ENCODE results near the gene ITGB8. TPM values are rescaled to one million over a fixed set of nuclear protein-coding genes. Genes with fewer than 3 reads are reported as not detected.
A peak's percentile ranks its signal among the peaks of the same experiment; 100 is the strongest.
"Not testable (repeated sequence)": the region's sequence is repeated elsewhere in the genome, so short reads cannot be mapped to it uniquely, and the experiment has no call there.

ITGB8 gene
- polyA plus RNA-seq, 1 donor from 2014 or later: not detected

DNA sequence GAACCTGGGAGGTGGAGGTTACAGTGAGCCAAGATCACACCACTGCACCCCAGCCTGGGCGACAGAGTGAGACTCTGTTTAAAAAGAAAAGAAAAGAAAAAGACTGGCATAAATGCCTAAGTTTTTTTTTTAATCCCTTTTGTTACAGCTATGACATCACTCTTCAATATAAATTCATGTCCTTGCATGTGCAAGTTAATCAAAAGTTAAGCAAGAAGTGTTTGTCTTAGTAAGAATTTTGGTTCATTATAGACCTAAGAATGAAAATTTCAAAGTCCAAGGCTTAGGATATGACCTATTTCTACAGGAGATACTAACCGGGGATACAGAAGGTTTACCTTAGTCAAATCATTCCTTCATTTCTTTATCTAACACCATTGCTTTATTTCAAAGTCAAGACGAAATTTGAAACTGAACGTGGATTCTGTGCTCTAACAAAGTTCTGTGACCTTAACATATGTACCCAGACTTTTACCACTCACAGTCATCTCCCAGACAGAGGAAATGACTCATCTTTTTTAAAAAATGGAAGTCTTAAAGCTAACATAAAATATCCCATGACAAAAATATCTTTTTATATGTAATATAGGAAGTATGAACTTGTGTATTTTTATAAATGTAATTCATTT, 29.3 kb upstream of the ITGB8 start:
- Mint-ChIP-seq H3K27me3 (no peaks in the 10 kb centered on the region), H3K9me3 (no peaks in the 10 kb centered on the region), H3K4me1 (peaks cover 18 to 20% (median 19%) of the 10 kb centered on the region in 3 donors), H3K4me3 (no peak overlapping the region), H3K36me3 (no peaks in the 10 kb centered on the region), H3K27ac (no peak overlapping the region)

DNA sequence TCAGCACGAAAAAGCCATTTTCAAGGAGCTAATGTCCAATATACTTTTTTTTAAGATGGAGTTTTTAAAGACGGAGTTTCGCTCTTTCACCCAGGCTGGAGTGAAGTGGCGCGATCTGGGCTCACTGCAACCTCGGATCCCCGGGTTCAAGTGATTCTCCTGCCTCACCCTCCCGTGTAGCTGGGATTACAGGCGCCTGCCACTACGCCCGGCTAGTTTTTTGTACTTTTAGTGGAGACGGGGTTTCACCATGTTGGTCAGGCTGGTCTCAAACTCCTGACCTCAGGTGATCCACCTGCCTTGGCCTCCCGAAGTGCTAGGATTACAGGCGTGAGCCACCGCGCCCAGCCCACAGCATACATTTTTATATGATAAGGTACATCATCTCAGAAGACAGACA, 28.4 kb upstream of the ITGB8 start:
- not testable (repeated sequence) for H3K27ac Mint-ChIP-seq, H3K27me3 Mint-ChIP-seq, H3K9me3 Mint-ChIP-seq, H3K36me3 Mint-ChIP-seq, H3K4me3 Mint-ChIP-seq
- peaks cover 23 to 28% (median 24%) of the 10 kb centered on the region in 3 donors for H3K4me1 Mint-ChIP-seq

DNA sequence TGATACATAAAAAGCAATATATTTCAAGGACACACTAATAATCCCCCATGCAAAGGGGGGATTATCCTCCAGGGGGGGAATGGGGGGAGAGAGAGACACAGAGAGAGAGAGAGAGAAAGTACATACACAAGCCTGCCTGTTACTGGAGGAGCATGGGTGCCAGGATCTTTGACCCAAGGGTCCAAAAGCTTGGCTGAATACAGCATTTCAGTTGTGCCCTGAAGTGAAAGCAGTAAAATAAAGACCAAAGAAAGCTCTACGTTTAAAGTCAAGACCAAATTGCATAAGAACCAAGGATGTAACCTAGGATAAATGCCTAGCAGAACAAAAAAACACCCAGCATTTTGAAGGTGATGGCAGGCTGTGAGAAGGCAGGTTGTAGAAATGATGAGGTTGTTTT, 27.8 kb upstream of the ITGB8 start:
- Mint-ChIP-seq H3K27ac (no peak overlapping the region), H3K27me3 (no peaks in the 10 kb centered on the region), H3K36me3 (no peaks in the 10 kb centered on the region), H3K9me3 (no peaks in the 10 kb centered on the region), H3K4me3 (no peak overlapping the region), H3K4me1 (peaks cover 24 to 29% (median 26%) of the 10 kb centered on the region in 3 donors)

DNA sequence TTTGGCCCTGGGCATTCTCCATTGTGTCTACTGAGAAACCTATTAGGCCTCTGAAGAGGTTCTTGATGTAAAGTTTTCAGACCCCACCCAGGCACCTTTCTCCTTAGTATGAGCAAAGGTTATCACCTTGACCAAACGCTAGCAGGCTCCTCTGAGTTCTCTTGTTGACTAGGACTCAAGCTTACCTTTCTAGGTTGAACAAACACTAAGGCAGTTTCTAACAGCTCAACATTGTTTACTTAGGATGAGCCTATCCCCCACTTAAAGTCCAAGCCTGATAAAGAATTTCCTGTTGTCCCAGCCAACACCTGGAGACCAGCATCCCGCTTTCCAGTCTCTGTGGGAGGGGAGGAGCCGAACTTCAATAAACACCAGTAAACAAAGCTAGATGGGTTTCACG, 26.3 kb upstream of the ITGB8 start:
- no peaks in the 10 kb centered on the region for H3K9me3 Mint-ChIP-seq
- H3K36me3 Mint-ChIP-seq: no peaks in the 10 kb centered on the region
- H3K4me1 Mint-ChIP-seq: peaks cover 24 to 29% (median 26%) of the 10 kb centered on the region in 3 donors
- H3K4me3 Mint-ChIP-seq: no peak overlapping the region
- no peak overlapping the region for H3K27ac Mint-ChIP-seq
- H3K27me3 Mint-ChIP-seq: no peaks in the 10 kb centered on the region

DNA sequence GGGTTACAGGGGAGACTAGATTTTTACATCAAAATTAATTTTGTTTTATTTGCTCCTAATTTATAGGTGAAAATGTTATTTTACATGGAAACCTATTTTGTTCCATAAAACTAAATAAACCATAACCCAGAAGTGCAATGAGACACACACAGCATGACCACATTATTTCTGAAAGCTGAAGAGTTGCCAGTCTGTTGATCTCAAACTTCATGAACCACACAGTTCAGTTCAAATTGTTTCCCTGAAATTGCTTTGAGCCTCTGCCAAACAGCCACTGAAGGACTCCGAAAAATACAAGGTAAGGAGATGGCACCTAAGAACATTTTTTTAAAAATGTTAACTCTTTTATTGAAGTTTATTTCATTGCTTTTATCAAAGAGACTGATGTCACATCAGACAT, 25.0 kb upstream of the ITGB8 start:
- peak overlapping the region in 2 of 4 donors; percentile 29 to 58 for H3K4me3 Mint-ChIP-seq
- H3K36me3 Mint-ChIP-seq: no peaks in the 10 kb centered on the region
- no peaks in the 10 kb centered on the region for H3K27me3 Mint-ChIP-seq
- H3K4me1 Mint-ChIP-seq: peaks cover 14 to 29% (median 14%) of the 10 kb centered on the region in 3 donors
- peak overlapping the region in 1 of 3 donors; percentile 19 for H3K27ac Mint-ChIP-seq
- no peaks in the 10 kb centered on the region for H3K9me3 Mint-ChIP-seq

DNA sequence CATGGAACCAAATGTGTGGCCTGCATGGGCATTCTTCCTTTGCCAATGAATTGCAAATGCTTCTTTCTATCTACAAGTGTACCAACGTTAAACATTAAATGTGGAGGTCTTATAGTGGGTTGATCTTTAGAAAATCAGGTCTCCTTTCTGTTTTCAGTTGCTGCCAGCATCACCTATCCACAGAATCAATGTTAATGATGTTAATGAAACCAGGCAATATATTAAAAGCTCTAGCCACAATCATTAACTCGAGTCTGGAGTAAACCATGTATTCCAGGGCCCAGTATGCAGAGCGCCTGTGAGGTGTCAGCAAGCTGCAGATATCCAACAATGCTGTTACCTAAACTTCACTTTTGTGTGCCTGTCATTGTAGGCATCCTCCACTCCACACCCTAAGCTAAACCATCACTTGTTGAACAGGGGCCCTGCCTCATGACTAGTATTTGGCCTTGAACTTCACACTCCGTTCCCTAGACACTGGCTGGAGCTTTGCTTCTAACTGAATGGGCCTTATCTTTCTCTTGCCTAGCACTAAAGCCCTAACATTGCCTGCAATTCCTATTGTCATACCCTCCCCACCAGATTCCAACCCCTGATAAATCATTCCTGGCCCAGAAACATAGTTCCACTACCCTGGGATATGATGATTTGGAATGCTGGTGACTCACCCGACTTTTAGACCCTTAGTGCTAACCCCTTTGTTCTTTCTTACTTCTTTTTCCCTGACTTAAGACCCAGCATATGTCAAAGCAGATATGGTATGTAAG, 24.3 kb upstream of the ITGB8 start:
- Mint-ChIP-seq H3K27me3 (no peaks in the 10 kb centered on the region), H3K9me3 (no peaks in the 10 kb centered on the region), H3K27ac (peak overlapping the region in 1 of 3 donors; percentile 60), H3K4me1 (peaks cover 14 to 29% (median 14%) of the 10 kb centered on the region in 3 donors), H3K36me3 (no peaks in the 10 kb centered on the region), H3K4me3 (peak overlapping the region in 2 of 4 donors; percentile 1 to 29)

DNA sequence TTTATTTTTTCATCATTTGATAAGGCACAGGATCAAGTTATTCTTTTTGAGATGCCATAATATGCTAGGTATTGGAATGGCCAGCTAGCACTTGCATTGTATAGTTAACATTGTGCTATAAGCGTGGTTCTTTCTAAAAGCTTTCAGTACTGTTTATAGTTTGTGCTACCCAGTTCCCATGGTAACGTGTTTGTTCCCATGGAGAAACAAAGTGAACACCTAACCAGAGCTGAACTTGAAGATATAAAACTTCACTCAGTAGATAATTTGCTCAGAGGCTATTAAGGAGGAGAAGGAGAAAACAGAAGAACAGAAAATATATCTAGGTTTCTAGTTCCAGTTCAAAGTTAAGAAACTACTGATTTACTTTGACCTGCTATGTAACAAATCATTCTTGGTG, 23.6 kb upstream of the ITGB8 start:
- Mint-ChIP-seq H3K9me3 (no peaks in the 10 kb centered on the region), H3K36me3 (no peaks in the 10 kb centered on the region), H3K27ac (peak overlapping the region in 2 of 3 donors; percentile 10 to 60), H3K27me3 (no peaks in the 10 kb centered on the region), H3K4me3 (no peak overlapping the region), H3K4me1 (peaks cover 14 to 29% (median 16%) of the 10 kb centered on the region in 3 donors)

DNA sequence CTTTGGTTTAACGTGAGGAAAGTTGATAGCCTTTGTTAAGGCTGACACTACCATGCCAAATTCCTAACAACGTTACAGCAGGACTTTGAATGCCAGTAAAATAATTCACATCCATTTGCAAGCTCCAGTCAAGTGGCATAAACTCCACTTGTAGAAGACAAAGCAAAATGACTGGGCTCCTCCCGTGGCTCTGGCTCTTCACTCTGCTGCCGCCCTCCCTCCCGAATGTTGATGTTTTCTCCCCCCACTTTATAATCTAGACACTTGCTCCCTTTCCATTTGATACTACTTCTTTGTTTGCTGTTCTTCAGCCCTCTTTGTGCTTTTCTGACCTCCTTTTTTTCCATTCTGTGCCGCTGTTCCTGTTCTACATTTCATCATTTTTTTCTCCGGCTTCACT, 22.8 kb upstream of the ITGB8 start:
- Mint-ChIP-seq H3K36me3 (no peaks in the 10 kb centered on the region), H3K4me3 (peak overlapping the region in 1 of 4 donors; percentile 81), H3K9me3 (no peaks in the 10 kb centered on the region), H3K4me1 (peaks cover 14 to 29% (median 16%) of the 10 kb centered on the region in 3 donors), H3K27ac (peak overlapping the region in 1 of 3 donors; percentile 75), H3K27me3 (no peaks in the 10 kb centered on the region)

DNA sequence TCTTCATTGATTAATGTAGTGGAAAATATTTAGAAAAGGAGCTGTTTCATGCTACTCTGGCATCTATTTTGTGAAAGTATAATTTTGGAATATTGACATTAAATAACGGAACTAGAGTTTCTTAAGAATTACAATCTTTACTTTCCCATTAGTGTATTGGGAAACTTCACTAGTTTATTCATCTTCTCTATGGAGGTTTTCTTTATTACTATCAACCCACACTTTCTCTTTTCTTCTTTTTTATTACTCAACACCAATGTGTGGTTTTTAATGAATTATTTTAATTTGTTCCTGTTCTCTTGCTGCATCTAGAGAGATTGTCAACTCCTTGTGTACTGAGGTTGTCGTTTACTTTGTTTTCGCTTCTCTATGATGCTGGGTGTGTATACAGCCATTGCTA, 20.4 kb upstream of the ITGB8 start:
- H3K4me1 Mint-ChIP-seq: peaks cover 12 to 18% (median 12%) of the 10 kb centered on the region in 3 donors
- H3K4me3 Mint-ChIP-seq: no peak overlapping the region
- no peaks in the 10 kb centered on the region for H3K9me3 Mint-ChIP-seq
- no peaks in the 10 kb centered on the region for H3K36me3 Mint-ChIP-seq
- H3K27me3 Mint-ChIP-seq: no peaks in the 10 kb centered on the region
- no peak overlapping the region for H3K27ac Mint-ChIP-seq

DNA sequence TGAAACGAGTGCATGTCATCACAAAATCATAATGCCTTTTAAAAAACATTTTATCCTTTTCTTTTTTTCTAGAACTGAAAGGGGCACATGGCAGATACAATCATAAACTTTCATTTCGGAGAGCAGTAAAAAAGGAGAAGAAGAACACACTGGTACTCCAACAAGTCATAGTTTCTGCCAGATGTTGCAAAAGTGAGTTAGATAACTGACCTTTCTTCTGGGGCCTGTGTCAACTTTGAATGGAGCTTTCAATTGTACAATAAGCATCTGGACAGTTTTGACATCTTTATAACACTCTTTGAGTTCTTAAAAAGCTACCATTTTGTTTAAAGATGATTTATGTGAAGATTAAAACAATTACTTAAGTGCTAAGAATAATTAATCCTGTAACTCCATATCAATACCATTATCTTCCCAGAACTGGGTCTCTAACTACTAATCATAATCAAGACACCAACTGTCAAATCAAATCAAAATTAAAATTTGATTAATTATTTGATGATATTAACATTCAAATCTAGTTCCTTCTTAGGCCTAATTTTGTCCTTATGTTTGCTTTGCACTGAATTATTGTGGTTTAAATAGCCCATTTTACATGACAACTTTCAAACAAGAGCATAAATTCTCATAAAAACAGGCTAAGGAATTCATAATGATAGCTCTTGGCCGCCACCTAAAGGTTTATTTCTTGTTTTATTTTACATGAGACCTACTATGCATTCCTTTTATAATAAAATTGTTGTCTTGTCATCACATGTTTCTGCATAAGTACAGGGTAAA, 19.5 kb upstream of the ITGB8 start:
- Mint-ChIP-seq H3K27ac (no peak overlapping the region), H3K36me3 (no peaks in the 10 kb centered on the region), H3K9me3 (no peaks in the 10 kb centered on the region), H3K4me3 (no peak overlapping the region), H3K4me1 (peaks cover 9 to 10% (median 9%) of the 10 kb centered on the region in 3 donors), H3K27me3 (no peaks in the 10 kb centered on the region)

DNA sequence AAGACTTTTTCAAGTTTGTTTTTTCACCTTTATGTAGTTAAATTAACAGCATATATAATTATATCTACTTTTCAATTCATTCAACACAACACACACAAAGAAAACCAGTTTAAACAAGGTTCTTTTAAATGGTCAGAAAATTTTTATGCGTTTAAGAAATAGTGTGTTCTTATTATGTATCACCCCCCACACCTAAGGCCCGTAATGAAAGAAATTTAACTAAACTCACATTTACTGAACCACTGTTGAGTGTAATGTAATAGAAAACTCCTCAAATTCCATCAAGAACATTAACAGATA, 19.0 kb upstream of the ITGB8 start:
- Mint-ChIP-seq H3K4me1 (peaks cover 6 to 7% (median 7%) of the 10 kb centered on the region in 3 donors), H3K36me3 (no peaks in the 10 kb centered on the region), H3K4me3 (no peak overlapping the region), H3K27ac (no peak overlapping the region), H3K27me3 (no peaks in the 10 kb centered on the region), H3K9me3 (no peaks in the 10 kb centered on the region)

DNA sequence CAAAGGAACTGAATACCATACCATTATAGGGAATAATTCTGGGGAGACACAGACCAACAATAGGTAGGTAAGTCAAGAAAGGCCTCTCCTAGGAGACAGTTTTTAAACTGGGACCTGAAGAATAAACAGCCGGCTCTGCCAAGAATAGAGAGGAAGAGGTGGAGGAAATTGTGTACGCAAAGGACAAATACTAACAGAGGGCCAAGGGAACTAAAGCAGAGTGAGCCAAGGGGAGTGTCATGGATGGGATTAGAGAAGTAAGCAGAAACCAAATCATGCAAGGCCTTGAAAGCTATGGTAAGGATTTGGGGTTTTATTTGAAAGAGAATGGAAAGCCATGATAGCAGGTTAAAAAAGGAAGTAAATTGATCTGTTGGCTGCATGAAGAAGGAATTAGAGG, 18.1 kb upstream of the ITGB8 start:
- H3K27me3 Mint-ChIP-seq: no peaks in the 10 kb centered on the region
- H3K9me3 Mint-ChIP-seq: no peaks in the 10 kb centered on the region
- no peak overlapping the region for H3K27ac Mint-ChIP-seq
- no peaks in the 10 kb centered on the region for H3K36me3 Mint-ChIP-seq
- H3K4me1 Mint-ChIP-seq: peaks cover 0 to 2% (median 1%) of the 10 kb centered on the region in 3 donors
- no peak overlapping the region for H3K4me3 Mint-ChIP-seq

DNA sequence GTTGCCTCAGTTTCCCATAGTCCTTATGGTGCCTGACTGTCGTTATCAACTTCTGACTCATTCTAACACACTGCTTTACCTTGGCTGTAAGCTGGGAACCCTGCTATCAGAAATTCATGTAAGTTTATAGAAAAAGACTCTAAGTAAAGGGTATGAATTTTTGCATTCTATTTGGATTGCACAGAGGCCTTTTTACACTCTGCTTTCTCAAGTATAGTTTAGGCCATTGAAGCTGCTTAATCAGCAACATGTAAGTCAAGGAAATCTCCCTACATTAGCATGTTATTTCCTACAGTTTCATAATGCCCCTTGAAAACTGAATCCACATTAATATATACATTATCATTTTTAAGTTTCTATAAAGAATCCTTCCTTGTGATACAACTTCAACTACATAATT, 17.1 kb upstream of the ITGB8 start:
- Mint-ChIP-seq H3K4me3 (no peak overlapping the region), H3K27ac (no peak overlapping the region), H3K36me3 (no peaks in the 10 kb centered on the region), H3K27me3 (no peaks in the 10 kb centered on the region), H3K9me3 (no peaks in the 10 kb centered on the region), H3K4me1 (peaks cover 0 to 2% (median 0%) of the 10 kb centered on the region in 3 donors)

DNA sequence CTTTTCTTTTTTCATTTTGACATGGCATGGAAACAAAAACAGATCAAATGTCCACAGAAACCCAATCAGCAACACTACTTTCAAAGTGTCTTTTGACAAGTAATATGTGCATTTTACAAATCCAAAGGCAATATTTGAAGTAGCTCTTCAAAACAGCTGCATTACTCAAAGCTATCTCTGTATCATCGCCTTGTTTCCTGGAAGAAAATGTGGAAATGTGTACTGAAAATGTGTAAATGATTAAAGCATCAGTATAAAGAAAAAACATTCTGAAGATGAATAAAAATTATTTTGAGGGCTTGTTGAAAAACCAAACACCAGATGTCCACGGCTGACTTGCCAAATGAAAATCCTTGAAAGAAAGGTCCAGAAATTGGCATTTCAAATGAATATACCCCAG, 16.5 kb upstream of the ITGB8 start:
- Mint-ChIP-seq H3K27me3 (no peaks in the 10 kb centered on the region), H3K4me3 (no peak overlapping the region), H3K9me3 (no peaks in the 10 kb centered on the region), H3K36me3 (no peaks in the 10 kb centered on the region), H3K4me1 (peaks cover 0 to 2% (median 0%) of the 10 kb centered on the region in 3 donors), H3K27ac (no peak overlapping the region)

DNA sequence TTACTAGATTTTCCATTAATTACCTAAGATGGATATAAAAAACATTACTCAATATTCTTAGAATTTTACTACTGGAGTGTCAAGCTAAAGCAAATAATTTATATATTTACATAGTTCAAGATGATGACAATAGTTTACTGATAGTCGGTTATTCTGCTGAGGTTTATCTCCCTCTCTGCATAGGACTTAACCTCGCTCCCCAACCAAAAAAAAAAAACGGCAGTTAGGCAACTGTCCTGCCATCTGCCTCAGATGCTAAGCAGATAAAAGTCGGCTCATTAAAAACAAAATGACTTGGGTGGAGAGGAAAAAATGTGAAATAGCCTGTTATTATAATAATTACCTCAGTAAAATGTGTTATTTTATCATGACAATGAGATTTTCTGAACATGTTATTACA, 14.0 kb upstream of the ITGB8 start:
- no peaks in the 10 kb centered on the region for H3K27me3 Mint-ChIP-seq

More for the DNA sequence above, 14.0 kb upstream of the ITGB8 start:
- no peak overlapping the region for H3K4me3 Mint-ChIP-seq
- no peaks in the 10 kb centered on the region for H3K4me1 Mint-ChIP-seq
- no peak overlapping the region for H3K27ac Mint-ChIP-seq
- H3K36me3 Mint-ChIP-seq: no peaks in the 10 kb centered on the region
- H3K9me3 Mint-ChIP-seq: no peaks in the 10 kb centered on the region

Measured in IgD-negative memory B cell (primary cell).